ENCODE results near the gene AKT1.

Gene AKT1

GRCh38 chr14:104787736-104788135, 7.8 kb downstream of the AKT1 start:
- H3K9ac ChIP-seq = no peak overlapping the region
- no peaks in the 10 kb centered on the region for H3K27me3 ChIP-seq (ENCODE audit: insufficient read depth, low read depth)
- no peak overlapping the region for H3K4me2 ChIP-seq
- H3K27ac ChIP-seq = no peak overlapping the region
- no peak overlapping the region for H2AFZ ChIP-seq (ENCODE audit: low read depth)
- H4K20me1 ChIP-seq (ENCODE audit: insufficient read depth) = no peaks in the 10 kb centered on the region
- no peaks in the 10 kb centered on the region for H3K79me2 ChIP-seq (ENCODE audit: insufficient read depth, low read depth)
- H3K4me1 ChIP-seq (ENCODE audit: low read depth, poor library complexity, severe bottlenecking) = no peaks in the 10 kb centered on the region
- H3K4me3 ChIP-seq (IDR thresholded peaks at IDR 0.05; ENCODE audit: insufficient read depth, low read depth, low read length) = no peak overlapping the region
- H3K36me3 ChIP-seq (ENCODE audit: insufficient read depth) = no peaks in the 10 kb centered on the region
- TF ChIP-seq, protein P1, sequence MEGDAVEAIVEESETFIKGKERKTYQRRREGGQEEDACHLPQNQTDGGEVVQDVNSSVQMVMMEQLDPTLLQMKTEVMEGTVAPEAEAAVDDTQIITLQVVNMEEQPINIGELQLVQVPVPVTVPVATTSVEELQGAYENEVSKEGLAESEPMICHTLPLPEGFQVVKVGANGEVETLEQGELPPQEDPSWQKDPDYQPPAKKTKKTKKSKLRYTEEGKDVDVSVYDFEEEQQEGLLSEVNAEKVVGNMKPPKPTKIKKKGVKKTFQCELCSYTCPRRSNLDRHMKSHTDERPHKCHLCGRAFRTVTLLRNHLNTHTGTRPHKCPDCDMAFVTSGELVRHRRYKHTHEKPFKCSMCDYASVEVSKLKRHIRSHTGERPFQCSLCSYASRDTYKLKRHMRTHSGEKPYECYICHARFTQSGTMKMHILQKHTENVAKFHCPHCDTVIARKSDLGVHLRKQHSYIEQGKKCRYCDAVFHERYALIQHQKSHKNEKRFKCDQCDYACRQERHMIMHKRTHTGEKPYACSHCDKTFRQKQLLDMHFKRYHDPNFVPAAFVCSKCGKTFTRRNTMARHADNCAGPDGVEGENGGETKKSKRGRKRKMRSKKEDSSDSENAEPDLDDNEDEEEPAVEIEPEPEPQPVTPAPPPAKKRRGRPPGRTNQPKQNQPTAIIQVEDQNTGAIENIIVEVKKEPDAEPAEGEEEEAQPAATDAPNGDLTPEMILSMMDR (conservative IDR thresholded peaks at IDR 0.05; ENCODE audit: low read depth, low read length) = no peak

DNA sequence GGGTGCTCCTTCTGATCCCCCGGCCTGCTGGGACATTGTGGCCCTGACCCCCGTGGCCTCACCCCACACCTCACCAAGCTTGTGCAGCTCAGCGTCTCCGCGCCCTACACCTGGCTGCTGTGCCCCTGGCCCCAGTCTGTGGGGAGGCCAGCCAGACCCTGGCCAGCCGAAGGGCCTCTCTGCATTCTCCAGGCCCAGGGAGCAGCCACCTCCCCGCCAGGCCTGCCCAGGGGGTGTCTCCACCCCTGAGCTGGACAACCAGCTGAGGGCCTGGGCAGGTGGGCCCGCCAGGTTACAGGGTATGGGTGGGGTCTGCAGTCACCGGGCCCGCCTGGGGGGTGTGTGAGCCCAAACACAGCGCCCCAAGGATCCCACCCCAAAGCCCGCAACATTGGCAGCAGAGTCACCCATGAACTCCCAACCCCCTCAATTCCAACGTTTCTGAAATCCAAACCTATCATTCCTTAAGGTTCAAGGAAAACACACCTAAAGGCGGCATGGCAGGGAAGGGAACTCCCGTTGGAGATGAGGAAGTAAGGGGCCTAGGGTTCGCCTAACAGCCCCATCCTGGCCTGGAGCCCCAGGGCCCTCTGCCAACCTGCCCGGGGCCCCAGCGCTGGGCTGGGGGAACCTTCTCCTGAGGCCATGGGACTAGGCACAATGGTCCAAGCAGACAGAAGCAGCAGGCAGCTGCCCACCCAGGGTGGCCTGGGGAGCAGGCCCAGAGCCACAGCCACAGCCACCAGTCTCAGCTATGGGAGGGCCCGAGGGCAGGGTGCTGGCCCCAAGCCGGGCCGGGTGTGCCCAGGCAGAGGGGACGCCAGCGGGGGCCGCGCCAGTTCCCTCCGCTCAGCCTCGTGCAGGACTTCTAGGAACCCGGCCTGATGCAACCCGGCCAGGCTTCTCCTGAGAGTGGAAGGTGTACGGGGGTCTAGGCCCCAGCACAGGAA, 8.5 kb downstream of the AKT1 start:
- H3K4me1 ChIP-seq (ENCODE audit: low read depth, poor library complexity, severe bottlenecking) = no peaks in the 10 kb centered on the region
- TF ChIP-seq, protein P1 (conservative IDR thresholded peaks at IDR 0.05; ENCODE audit: low read depth, low read length) = no peak
- no peaks in the 10 kb centered on the region for H3K36me3 ChIP-seq (ENCODE audit: insufficient read depth)
- H3K4me2 ChIP-seq = no peak overlapping the region
- no peak overlapping the region for H3K27ac ChIP-seq
- no peaks in the 10 kb centered on the region for H3K27me3 ChIP-seq (ENCODE audit: insufficient read depth, low read depth)
- H4K20me1 ChIP-seq (ENCODE audit: insufficient read depth) = no peaks in the 10 kb centered on the region
- H2AFZ ChIP-seq (ENCODE audit: low read depth) = no peak overlapping the region
- H3K79me2 ChIP-seq (ENCODE audit: insufficient read depth, low read depth) = no peaks in the 10 kb centered on the region
- H3K9ac ChIP-seq = no peak overlapping the region
- H3K4me3 ChIP-seq (IDR thresholded peaks at IDR 0.05; ENCODE audit: insufficient read depth, low read depth, low read length) = no peak overlapping the region

GRCh38 chr14:104786091-104786586, 9.4 kb downstream of the AKT1 start:
- no peak overlapping the region for H3K4me3 ChIP-seq (IDR thresholded peaks at IDR 0.05; ENCODE audit: insufficient read depth, low read depth, low read length)
- H2AFZ ChIP-seq (ENCODE audit: low read depth) = no peak overlapping the region
- H3K36me3 ChIP-seq (ENCODE audit: insufficient read depth) = no peaks in the 10 kb centered on the region
- TF ChIP-seq, protein P1 (conservative IDR thresholded peaks at IDR 0.05; ENCODE audit: low read depth, low read length) = no peak
- no peaks in the 10 kb centered on the region for H4K20me1 ChIP-seq (ENCODE audit: insufficient read depth)
- H3K27ac ChIP-seq = no peak overlapping the region
- no peaks in the 10 kb centered on the region for H3K27me3 ChIP-seq (ENCODE audit: insufficient read depth, low read depth)
- H3K4me1 ChIP-seq (ENCODE audit: low read depth, poor library complexity, severe bottlenecking) = no peaks in the 10 kb centered on the region
- H3K9ac ChIP-seq = no peak overlapping the region
- H3K79me2 ChIP-seq (ENCODE audit: insufficient read depth, low read depth) = no peaks in the 10 kb centered on the region
- H3K4me2 ChIP-seq = no peak overlapping the region

DNA sequence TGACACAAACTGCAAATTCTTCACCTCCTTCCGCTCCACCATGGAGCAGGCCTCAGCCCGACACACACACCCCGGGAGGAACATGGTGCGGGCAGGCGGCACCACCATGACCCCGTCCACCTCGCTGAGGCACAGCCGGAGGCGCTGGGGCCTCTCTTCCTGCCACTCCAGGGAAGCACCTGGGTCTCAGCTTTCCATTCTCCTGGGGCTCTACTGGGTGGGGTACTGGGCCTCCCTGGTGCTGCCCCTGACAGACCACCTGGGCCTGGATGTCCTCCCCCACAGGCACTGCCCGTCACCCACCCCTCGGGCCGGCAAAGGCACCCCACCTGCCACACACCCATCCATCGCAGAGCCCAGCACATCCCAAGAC, 9.9 kb downstream of the AKT1 start:
- Histone ChIP-seq H4K20me1 (ENCODE audit: insufficient read depth) (no peaks in the 10 kb centered on the region), H3K27ac (no peak overlapping the region), H2AFZ (ENCODE audit: low read depth) (no peak overlapping the region), H3K4me1 (ENCODE audit: low read depth, poor library complexity, severe bottlenecking) (no peaks in the 10 kb centered on the region), H3K79me2 (ENCODE audit: insufficient read depth, low read depth) (no peaks in the 10 kb centered on the region), H3K9ac (no peak overlapping the region), H3K4me2 (no peak overlapping the region), H3K4me3 (IDR thresholded peaks at IDR 0.05; ENCODE audit: insufficient read depth, low read depth, low read length) (no peak overlapping the region), H3K36me3 (ENCODE audit: insufficient read depth) (no peaks in the 10 kb centered on the region), H3K27me3 (ENCODE audit: insufficient read depth, low read depth) (no peaks in the 10 kb centered on the region)
- TF ChIP-seq, protein P1 (conservative IDR thresholded peaks at IDR 0.05; ENCODE audit: low read depth, low read length) = no peak

Data from KMS-11 (cell line).